KMS-11 (cell line): Measurements from ENCODE around the gene MCAM.

Source experiments
- H2AFZ ChIP-seq: fragments of 200-600 bp; sonication (generic); 2 replicates; pipeline ENCODE4 v1.6.1; 2016; ENCODE audit warnings: antibody characterized with exemption, mixed run types, low read depth
- H3K27ac ChIP-seq: fragments of 200-600 bp; sonication (generic); 2 replicates; pipeline ENCODE4 v1.6.1; 2016; ENCODE audit warnings: mild to moderate bottlenecking, mixed run types
- H3K27me3 ChIP-seq: fragments of 200-600 bp; sonication (generic); 2 replicates; pipeline ENCODE4 v1.6.1; 2017; ENCODE audit warnings: mild to moderate bottlenecking, low read depth, mixed run types, moderate library complexity; ENCODE audit not compliant: insufficient read depth
- H3K36me3 ChIP-seq: fragments of 200-600 bp; sonication (generic); 2 replicates; pipeline ENCODE4 v1.6.1; 2017; ENCODE audit warnings: mild to moderate bottlenecking, mixed run types; ENCODE audit not compliant: insufficient read depth
- H3K4me1 ChIP-seq: fragments of 200-600 bp; sonication (generic); 2 replicates; pipeline ENCODE4 v1.6.1; 2016; ENCODE audit warnings: mild to moderate bottlenecking, low read depth, mixed run types; ENCODE audit not compliant: poor library complexity, severe bottlenecking
- H3K4me2 ChIP-seq: fragments of 200-600 bp; sonication (generic); 2 replicates; pipeline ENCODE4 v1.7.0; 2016; ENCODE audit warnings: mild to moderate bottlenecking, mixed run types
- H3K4me3 ChIP-seq: fragments of 200-600 bp; sonication (generic); IDR thresholded peaks from 2 replicates; pipeline ENCODE4 v1.6.1; 2017; ENCODE audit warnings: low read depth, low read length, mixed read lengths; ENCODE audit not compliant: insufficient read depth
- H3K79me2 ChIP-seq: fragments of 200-600 bp; sonication (generic); 2 replicates; pipeline ENCODE4 v1.6.1; 2016; ENCODE audit warnings: low read depth, mixed run types; ENCODE audit not compliant: insufficient read depth
- H3K9ac ChIP-seq: fragments of 200-600 bp; sonication (generic); 2 replicates; pipeline ENCODE4 v1.6.1; 2016; ENCODE audit warnings: mild to moderate bottlenecking, mixed run types
- H4K20me1 ChIP-seq: fragments of 200-600 bp; sonication (generic); 2 replicates; pipeline ENCODE4 v1.6.1; 2016; ENCODE audit warnings: mild to moderate bottlenecking, mixed run types; ENCODE audit not compliant: insufficient read depth
- CTCF ChIP-seq: fragments of 200-600 bp; sonication (generic); conservative IDR thresholded peaks from 2 replicates; pipeline ENCODE4 v1.6.1; 2017; ENCODE audit warnings: low read depth, mild to moderate bottlenecking, antibody characterized with exemption, low read length, moderate library complexity, mixed read lengths

MCAM gene

GRCh38 chr11:119363081-119363850, 46.3 kb upstream of the MCAM start:
- Histone ChIP-seq H3K27ac (no peak overlapping the region), H3K4me3 (no peak overlapping the region), H3K27me3 (peaks cover 3% of the 10 kb centered on the region; the same call in 1 of the 2 replicates), H3K79me2 (no peaks in the 10 kb centered on the region), H2AFZ (no peak overlapping the region; the same call in 1 of the 2 replicates), H3K4me2 (no peak overlapping the region), H3K9ac (peak overlapping the region; percentile 12; the same call in 1 of the 2 replicates), H3K4me1 (peaks cover 5% of the 10 kb centered on the region), H4K20me1 (no peaks in the 10 kb centered on the region), H3K36me3 (no peaks in the 10 kb centered on the region)
- TF ChIP-seq CTCF = no peak

- Histone ChIP-seq H3K4me2 (no peak overlapping the region), H4K20me1 (no peaks in the 10 kb centered on the region), H3K4me1 (peaks cover 5% of the 10 kb centered on the region), H2AFZ (no peak overlapping the region), H3K4me3 (no peak overlapping the region), H3K79me2 (no peaks in the 10 kb centered on the region), H3K36me3 (no peaks in the 10 kb centered on the region), H3K9ac (no peak overlapping the region), H3K27me3 (peaks cover 3% of the 10 kb centered on the region; the same call in 1 of the 2 replicates), H3K27ac (no peak overlapping the region)
- no peak for TF ChIP-seq CTCF
Observed at GRCh38 chr11:119362741-119363080, 45.8 kb upstream of the MCAM start.

- H3K27me3 ChIP-seq = peaks cover 3% of the 10 kb centered on the region; the same call in 1 of the 2 replicates
- H4K20me1 ChIP-seq = no peaks in the 10 kb centered on the region
- no peak overlapping the region for H3K27ac ChIP-seq
- H3K36me3 ChIP-seq = no peaks in the 10 kb centered on the region
- TF ChIP-seq CTCF = no peak
- no peak overlapping the region for H2AFZ ChIP-seq
- no peak overlapping the region for H3K9ac ChIP-seq
- H3K4me1 ChIP-seq = peaks cover 5% of the 10 kb centered on the region
- no peak overlapping the region for H3K4me2 ChIP-seq
- no peak overlapping the region for H3K4me3 ChIP-seq
- H3K79me2 ChIP-seq = no peaks in the 10 kb centered on the region
Observed at GRCh38 chr11:119361941-119362725, 45.2 kb upstream of the MCAM start.

- Histone ChIP-seq H3K27ac (no peak overlapping the region), H3K4me1 (peaks cover 5% of the 10 kb centered on the region)
Observed at GRCh38 chr11:119361056-119361787, 44.3 kb upstream of the MCAM start.

More at GRCh38 chr11:119361056-119361787, 44.3 kb upstream of the MCAM start:
- Histone ChIP-seq H2AFZ (no peak overlapping the region), H3K79me2 (no peaks in the 10 kb centered on the region), H3K9ac (no peak overlapping the region), H3K4me3 (no peak overlapping the region), H3K4me2 (no peak overlapping the region), H4K20me1 (no peaks in the 10 kb centered on the region), H3K27me3 (peaks cover 3% of the 10 kb centered on the region; the same call in 1 of the 2 replicates), H3K36me3 (no peaks in the 10 kb centered on the region)
- no peak for TF ChIP-seq CTCF
